ENCODE measurements around the gene RNF213.

RNF213 gene

GRCh38 chr17:80442323-80442659 lies 181.6 kb downstream of the RNF213 start:
- TF ChIP-seq CTCF (conservative IDR thresholded peaks at IDR 0.05; ENCODE audit: low read depth, low read length) = no peak
- H3K4me3 ChIP-seq (ENCODE audit: low read depth, low read length) = no peak overlapping the region
- DNase-seq (ENCODE audit: low read depth) = no peak

- TF ChIP-seq CTCF (conservative IDR thresholded peaks at IDR 0.05; ENCODE audit: low read depth, low read length) = no peak
- H3K4me3 ChIP-seq (ENCODE audit: low read depth, low read length) = no peak overlapping the region
These were observed 182.1 kb downstream of the RNF213 start for GRCh38 chr17:80442764-80443163.

GRCh38 chr17:80443498-80443897 lies 182.8 kb downstream of the RNF213 start:
- no peak for TF ChIP-seq CTCF (conservative IDR thresholded peaks at IDR 0.05; ENCODE audit: low read depth, low read length)
- H3K4me3 ChIP-seq (ENCODE audit: low read depth, low read length) = no peak overlapping the region
- DNase-seq (ENCODE audit: low read depth) = no peak

More at GRCh38 chr17:80442764-80443163, 182.1 kb downstream of the RNF213 start:
- no peak for DNase-seq (ENCODE audit: low read depth)

GRCh38 chr17:80443916-80444643 lies 183.4 kb downstream of the RNF213 start:
- DNase-seq (ENCODE audit: low read depth) = no peak
- no peak overlapping the region for H3K4me3 ChIP-seq (ENCODE audit: low read depth, low read length)
- no peak for TF ChIP-seq CTCF (conservative IDR thresholded peaks at IDR 0.05; ENCODE audit: low read depth, low read length)

GRCh38 chr17:80444644-80444979 lies 184.0 kb downstream of the RNF213 start:
- no peak for DNase-seq (ENCODE audit: low read depth)

GRCh38 chr17:80445007-80445725 lies 184.5 kb downstream of the RNF213 start:
- no peak for DNase-seq (ENCODE audit: low read depth)
- H3K4me3 ChIP-seq (ENCODE audit: low read depth, low read length) = no peak overlapping the region
- no peak for TF ChIP-seq CTCF (conservative IDR thresholded peaks at IDR 0.05; ENCODE audit: low read depth, low read length)

More at GRCh38 chr17:80444644-80444979, 184.0 kb downstream of the RNF213 start:
- H3K4me3 ChIP-seq (ENCODE audit: low read depth, low read length) = no peak overlapping the region
- TF ChIP-seq CTCF (conservative IDR thresholded peaks at IDR 0.05; ENCODE audit: low read depth, low read length) = no peak

- DNase-seq (ENCODE audit: low read depth) = no peak
- TF ChIP-seq CTCF (conservative IDR thresholded peaks at IDR 0.05; ENCODE audit: low read depth, low read length) = no peak
- no peak overlapping the region for H3K4me3 ChIP-seq (ENCODE audit: low read depth, low read length)
These were observed 185.1 kb downstream of the RNF213 start for GRCh38 chr17:80445726-80446110.
